Brain microvascular endothelial cell (primary cell): ENCODE results near the gene DDHD1.
"Not testable (repeated sequence)": the region's sequence is repeated elsewhere in the genome, so short reads cannot be mapped to it uniquely, and the experiment has no call there.

ENCODE experiments used
- DNase-seq: peaks from one replicate; pipeline ENCODE4 v3.0.0-alpha.2; 2020
- H3K27ac ChIP-seq: fragments of 250-450 bp; sonication (Bioruptor Pico); 2 replicates; pipeline ENCODE4 v1.5.1; 2020; ENCODE audit warnings: mild to moderate bottlenecking, moderate library complexity
- H3K27me3 ChIP-seq: fragments of 250-450 bp; sonication (Bioruptor Pico); replicated peaks from 2 replicates; pipeline ENCODE4 v1.5.1; 2020; ENCODE audit warnings: mild to moderate bottlenecking
- H3K36me3 ChIP-seq: fragments of 250-450 bp; sonication (Bioruptor Pico); replicated peaks from 2 replicates; pipeline ENCODE4 v1.5.1; 2020; ENCODE audit warnings: mild to moderate bottlenecking
- H3K4me3 ChIP-seq: 2 replicates; pipeline ENCODE4 v1.5.1; 2011; ENCODE audit warnings: low read depth, mild to moderate bottlenecking, control low read depth, low read length, moderate library complexity
- CTCF ChIP-seq: IDR thresholded peaks from 2 replicates; pipeline ENCODE4 v1.5.1; 2011; ENCODE audit warnings: low read depth, mild to moderate bottlenecking, moderate library complexity, low read length, control low read depth, inconsistent platforms; ENCODE audit errors: missing control alignments
- in situ Hi-C: cut with HindIII; loops from 2 replicates; pipeline ENCODE4 v1.10.0; 2017; ENCODE audit warnings: low sequenced_read_pairs, low pct_ligation_motif_present

DDHD1 gene

GRCh38 chr14:53187921-53188463 is 34.9 kb upstream of the DDHD1 start:
- Histone ChIP-seq H3K4me3 (no peak overlapping the region), H3K27ac (no peak overlapping the region), H3K36me3 (no peaks in the 10 kb centered on the region), H3K27me3 (no peaks in the 10 kb centered on the region)
- no peak for DNase-seq
- in situ Hi-C loops, result no loop called here
- TF ChIP-seq CTCF, result no peak

GRCh38 chr14:53186532-53186931 is 33.4 kb upstream of the DDHD1 start:
- no peak for DNase-seq
- H3K27ac ChIP-seq, result no peak overlapping the region
- H3K4me3 ChIP-seq, result no peak overlapping the region
- no peaks in the 10 kb centered on the region for H3K27me3 ChIP-seq
- in situ Hi-C loops, result no loop called here
- no peaks in the 10 kb centered on the region for H3K36me3 ChIP-seq
- TF ChIP-seq CTCF, result no peak

GRCh38 chr14:53183611-53184010 is 30.5 kb upstream of the DDHD1 start:
- no peaks in the 10 kb centered on the region for H3K36me3 ChIP-seq
- no peaks in the 10 kb centered on the region for H3K27me3 ChIP-seq
- TF ChIP-seq CTCF, result no peak
- H3K4me3 ChIP-seq, result no peak overlapping the region
- DNase-seq, result no peak
- H3K27ac ChIP-seq, result no peak overlapping the region
- in situ Hi-C loops, result no loop called here

DNA sequence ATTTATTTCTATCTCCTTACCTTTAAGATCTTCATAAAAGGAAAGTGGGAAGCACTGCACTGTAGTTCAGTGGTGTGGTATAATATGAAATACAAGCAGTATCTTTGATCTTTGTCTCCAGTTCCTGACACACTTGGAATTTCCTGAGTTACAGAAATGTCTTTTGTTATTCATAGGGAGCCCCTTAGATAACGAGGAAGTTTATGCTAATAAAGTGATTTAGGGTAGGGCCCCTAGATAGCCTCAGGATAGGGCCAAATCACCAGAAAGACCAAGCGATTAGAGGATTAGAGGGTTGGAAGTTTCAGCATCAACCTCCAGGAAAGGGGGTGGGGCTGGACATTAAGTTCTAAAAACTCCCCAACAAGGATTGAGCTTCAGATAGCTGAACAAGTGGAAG is 29.9 kb upstream of the DDHD1 start:
- H3K27me3 ChIP-seq, result no peaks in the 10 kb centered on the region
- DNase-seq, result no peak
- H3K36me3 ChIP-seq, result no peaks in the 10 kb centered on the region
- no peak for TF ChIP-seq CTCF
- in situ Hi-C loops, result no loop called here
- H3K27ac ChIP-seq, result no peak overlapping the region
- H3K4me3 ChIP-seq, result no peak overlapping the region

DNA sequence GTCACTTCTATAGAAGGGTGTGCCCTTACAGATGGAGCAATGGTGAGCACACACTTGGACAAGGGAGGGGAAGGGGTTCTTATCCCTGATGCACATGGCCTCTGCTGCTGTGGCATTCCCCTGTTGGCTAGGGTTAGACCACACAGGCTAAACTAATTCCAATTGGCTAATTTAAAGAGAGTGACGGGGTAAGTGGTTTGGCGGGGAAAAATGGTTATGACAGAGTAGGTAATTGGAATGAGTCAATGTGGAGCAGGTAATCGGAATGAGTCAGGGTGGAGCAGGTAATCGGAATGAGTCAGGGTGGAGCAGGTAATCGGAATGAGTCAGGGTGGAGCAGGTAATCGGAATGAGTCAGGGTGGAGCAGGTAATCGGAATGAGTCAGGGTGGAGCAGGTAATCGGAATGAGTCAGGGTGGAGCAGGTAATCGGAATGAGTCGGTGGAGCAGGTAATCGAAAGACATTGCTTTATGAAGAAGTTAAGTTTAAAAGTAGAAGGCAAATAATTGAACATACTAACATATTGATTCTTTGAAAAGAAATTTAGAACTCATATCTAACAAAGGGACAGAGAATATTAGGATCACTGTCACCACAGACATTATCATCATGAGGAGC is 28.4 kb upstream of the DDHD1 start:
- H3K36me3 ChIP-seq, DNase-seq, in situ Hi-C loops, H3K27me3 ChIP-seq, H3K27ac ChIP-seq, H3K4me3 ChIP-seq: not testable (repeated sequence)

DNA sequence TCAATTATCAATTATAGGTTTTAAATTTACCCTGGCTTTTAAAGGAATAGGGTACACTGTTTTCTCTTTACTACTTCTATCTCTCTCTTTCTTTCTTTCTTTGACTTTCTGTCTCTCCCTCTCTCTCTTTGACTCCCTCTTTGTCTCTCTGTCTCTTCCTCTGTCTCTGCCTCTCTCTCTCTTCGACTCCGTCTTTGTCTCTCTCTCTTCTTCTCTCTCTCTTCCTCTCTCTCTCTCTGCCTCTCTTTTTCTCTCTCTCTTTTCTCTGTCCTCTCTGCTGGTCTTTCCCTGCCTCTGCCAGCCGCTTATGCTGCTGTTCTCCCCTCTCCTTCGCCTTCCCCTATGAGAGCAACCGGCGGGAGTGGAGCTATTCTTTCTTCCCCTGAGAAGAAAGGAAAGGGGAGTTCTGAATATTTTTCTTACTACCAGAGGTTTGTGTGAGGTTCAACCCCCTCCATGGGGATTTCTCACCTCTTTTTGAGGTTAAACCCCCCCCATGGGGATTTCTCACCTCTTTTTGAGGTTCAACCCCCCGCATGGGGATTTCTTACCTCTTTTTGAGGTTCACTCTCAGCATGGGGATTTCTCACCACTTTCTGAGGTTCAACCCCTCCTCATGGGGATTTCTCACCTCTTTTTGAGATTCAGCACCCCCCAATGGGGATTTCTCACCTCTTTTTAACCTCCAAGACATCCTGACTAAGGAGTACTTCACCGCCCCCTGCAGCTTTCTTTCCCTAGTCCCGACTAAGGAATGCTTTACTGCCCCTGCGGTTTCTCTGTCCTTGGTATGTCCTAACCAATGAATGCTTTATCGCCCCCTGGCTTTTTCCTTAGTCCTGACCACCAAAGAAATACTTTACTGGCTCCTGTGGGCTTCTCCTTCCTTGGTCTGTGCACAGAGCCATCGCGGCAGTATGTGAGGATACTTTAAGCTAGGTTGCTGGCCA is 27.4 kb upstream of the DDHD1 start:
- Histone ChIP-seq H3K27ac (no peak overlapping the region), H3K36me3 (no peaks in the 10 kb centered on the region), H3K27me3 (no peaks in the 10 kb centered on the region), H3K4me3 (no peak overlapping the region)
- in situ Hi-C loops, result no loop called here
- TF ChIP-seq CTCF, result peak; percentile 51
- peak; percentile 35 for DNase-seq

GRCh38 chr14:53179486-53180005 is 26.4 kb upstream of the DDHD1 start:
- H3K36me3 ChIP-seq, in situ Hi-C loops, DNase-seq, H3K27me3 ChIP-seq, H3K27ac ChIP-seq, H3K4me3 ChIP-seq: not testable (repeated sequence)
